Activated naive CD4-positive, alpha-beta T cell treated with anti-CD3 and anti-CD28 coated beads for 36 hours (primary cell): ENCODE data around the gene TNKS1BP1. TPM values are rescaled to one million over a fixed set of nuclear protein-coding genes. Genes with fewer than 3 reads are reported as not detected.

Experiments used
- CTCF ChIA-PET: fragments of 350-600 bp; sonication (Branson Sonifier 250); formaldehyde crosslinking; loops from one replicate; lab custom pipeline; 2021; ENCODE audit warnings: antibody characterized with exemption; lab: Charles Lee
- DNase-seq: peaks from one replicate; pipeline ENCODE4 v3.0.0-alpha.2; 2020
- H3K27ac Mint-ChIP-seq: one replicate; pipeline ENCODE4 v1.8.0; 2021; ENCODE audit warnings: mild to moderate bottlenecking, mixed read lengths
- H3K27me3 Mint-ChIP-seq: one replicate; pipeline ENCODE4 v1.8.0; 2021; ENCODE audit warnings: low read depth, mixed read lengths
- H3K36me3 Mint-ChIP-seq: one replicate; pipeline ENCODE4 v1.8.0; 2021; ENCODE audit warnings: low read depth, mixed read lengths
- H3K4me1 Mint-ChIP-seq: one replicate; pipeline ENCODE4 v1.8.0; 2021; ENCODE audit warnings: low read depth, mixed read lengths
- H3K4me3 Mint-ChIP-seq: one replicate; pipeline ENCODE4 v1.8.0; 2021; ENCODE audit warnings: mild to moderate bottlenecking, moderate library complexity, mixed read lengths
- H3K9me3 Mint-ChIP-seq: one replicate; pipeline ENCODE4 v1.8.0; 2021; ENCODE audit warnings: mixed read lengths
- intact Hi-C: fragments of 100-400 bp; cut with micrococcal nuclease; formaldehyde crosslinking; loops from one replicate; pipeline ENCODE4 v1.15.1; 2023
- total RNA-seq, 2 experiments: library from RNA; stranded (reverse); gene quantifications; one replicate each; pipeline ENCODE4 v1.2.3, GENCODE V29; 2021

Gene TNKS1BP1
- total RNA-seq, 2 experiments from 2014 or later: 14.1 to 14.7 TPM

- CTCF ChIA-PET: interaction anchor here (0.6 to 2.5 kb wide), 2 partner anchors 10 to 136 kb away, joined by 3 to 10 read pairs; partner anchors contain the start of genes RTN4RL2 and SSRP1
- DNase-seq: no peak
Observed at GRCh38 chr11:57324154-57324885, 432 bp downstream of the TNKS1BP1 start.

GRCh38 chr11:57323855-57324153 is 948 bp downstream of the TNKS1BP1 start:
- no peak for DNase-seq
- peak overlapping the region; percentile 81 for H3K4me3 Mint-ChIP-seq
- peaks cover 43% of the 10 kb centered on the region for H3K36me3 Mint-ChIP-seq
- intact Hi-C loops: loop anchor here (2.0 to 10.0 kb wide), 2 partner anchors 1255 to 1821 kb away; partner anchors contain the start of genes FAM111A and ZFP91
- peaks cover 50% of the 10 kb centered on the region for H3K4me1 Mint-ChIP-seq
- H3K27me3 Mint-ChIP-seq: no peaks in the 10 kb centered on the region
- peak overlapping the region; percentile 23 for H3K27ac Mint-ChIP-seq
- H3K9me3 Mint-ChIP-seq: no peaks in the 10 kb centered on the region
- CTCF ChIA-PET: interaction anchor here (2.5 kb wide), 1 partner anchor 11 kb away, joined by 10 read pairs; the partner anchor contains the start of gene SSRP1

More at GRCh38 chr11:57324154-57324885, 432 bp downstream of the TNKS1BP1 start:
- Mint-ChIP-seq H3K27ac (peak overlapping the region; percentile 77), H3K9me3 (no peaks in the 10 kb centered on the region), H3K36me3 (peaks cover 42% of the 10 kb centered on the region), H3K4me3 (peak overlapping the region; percentile 81), H3K4me1 (peaks cover 50% of the 10 kb centered on the region), H3K27me3 (no peaks in the 10 kb centered on the region)
- intact Hi-C loops: loop anchor here (2.0 to 10.0 kb wide), 2 partner anchors 1254 to 1820 kb away; partner anchors contain the start of genes FAM111A and ZFP91

- peaks cover 50% of the 10 kb centered on the region for H3K4me1 Mint-ChIP-seq
- intact Hi-C loops: loop anchor here (10.0 kb wide), 1 partner anchor 1821 kb away; the partner anchor contains the start of gene FAM111A
- H3K27ac Mint-ChIP-seq: no peak overlapping the region
- DNase-seq: no peak
- H3K4me3 Mint-ChIP-seq: peak overlapping the region; percentile 81
- H3K27me3 Mint-ChIP-seq: no peaks in the 10 kb centered on the region
- CTCF ChIA-PET: no interaction called here
- H3K9me3 Mint-ChIP-seq: no peaks in the 10 kb centered on the region
- H3K36me3 Mint-ChIP-seq: peaks cover 38% of the 10 kb centered on the region
Observed at GRCh38 chr11:57323167-57323854, 1.4 kb downstream of the TNKS1BP1 start.

- peak overlapping the region; percentile 81 for H3K4me3 Mint-ChIP-seq
- H3K9me3 Mint-ChIP-seq: no peaks in the 10 kb centered on the region
- CTCF ChIA-PET: interaction anchor here (0.5 to 0.8 kb wide), 3 partner anchors 11 to 137 kb away, joined by 3 to 4 read pairs (median 3); no protein-coding TSS in a partner anchor
- intact Hi-C loops: loop anchor here (10.0 kb wide), 1 partner anchor 1822 kb away; the partner anchor contains the start of gene FAM111A
- H3K36me3 Mint-ChIP-seq: peaks cover 32% of the 10 kb centered on the region
- H3K4me1 Mint-ChIP-seq: peaks cover 48% of the 10 kb centered on the region
- H3K27me3 Mint-ChIP-seq: no peaks in the 10 kb centered on the region
- H3K27ac Mint-ChIP-seq: no peak overlapping the region
- peak; percentile 50 for DNase-seq
Observed at GRCh38 chr11:57322256-57323166, 2.2 kb downstream of the TNKS1BP1 start.

- CTCF ChIA-PET: interaction anchor here (0.5 to 1.3 kb wide), 5 partner anchors 10 to 138 kb away, joined by 3 to 4 read pairs (median 4); no protein-coding TSS in a partner anchor
- Mint-ChIP-seq H3K27me3 (no peaks in the 10 kb centered on the region), H3K4me1 (peaks cover 43% of the 10 kb centered on the region), H3K9me3 (no peaks in the 10 kb centered on the region), H3K27ac (no peak overlapping the region), H3K36me3 (peaks cover 24% of the 10 kb centered on the region), H3K4me3 (no peak overlapping the region)
- DNase-seq: no peak
- intact Hi-C loops: loop anchor here (10.0 kb wide), 1 partner anchor 1823 kb away; the partner anchor contains the start of gene FAM111A
Observed at GRCh38 chr11:57321388-57322255, 3.1 kb downstream of the TNKS1BP1 start.

GRCh38 chr11:57320719-57321387 is 3.9 kb downstream of the TNKS1BP1 start:
- Mint-ChIP-seq H3K27me3 (no peaks in the 10 kb centered on the region), H3K4me1 (peaks cover 35% of the 10 kb centered on the region), H3K27ac (no peak overlapping the region), H3K36me3 (peaks cover 17% of the 10 kb centered on the region), H3K4me3 (no peak overlapping the region), H3K9me3 (no peaks in the 10 kb centered on the region)
- CTCF ChIA-PET: interaction anchor here (1.2 to 1.3 kb wide), 2 partner anchors 9 to 42 kb away, joined by 4 read pairs; no protein-coding TSS in a partner anchor
- intact Hi-C loops: loop anchor here (10.0 kb wide), 1 partner anchor 1824 kb away; the partner anchor contains the start of gene FAM111A
- DNase-seq: no peak

- peaks cover 28% of the 10 kb centered on the region for H3K4me1 Mint-ChIP-seq
Observed at GRCh38 chr11:57320067-57320718, 4.6 kb downstream of the TNKS1BP1 start.

GRCh38 chr11:57318178-57318577 is 6.6 kb downstream of the TNKS1BP1 start:
- no peak for DNase-seq
- H3K27ac Mint-ChIP-seq: no peak overlapping the region
- CTCF ChIA-PET: interaction anchor here (1.9 kb wide), 1 partner anchor 27 kb away, joined by 4 read pairs; no protein-coding TSS in a partner anchor
- intact Hi-C loops: no loop called here
- no peak overlapping the region for H3K4me3 Mint-ChIP-seq
- peaks cover 11% of the 10 kb centered on the region for H3K36me3 Mint-ChIP-seq
- peaks cover 18% of the 10 kb centered on the region for H3K4me1 Mint-ChIP-seq
- no peaks in the 10 kb centered on the region for H3K9me3 Mint-ChIP-seq
- no peaks in the 10 kb centered on the region for H3K27me3 Mint-ChIP-seq

More at GRCh38 chr11:57320067-57320718, 4.6 kb downstream of the TNKS1BP1 start:
- intact Hi-C loops: loop anchor here (10.0 kb wide), 1 partner anchor 1825 kb away; the partner anchor contains the start of gene FAM111A
- Mint-ChIP-seq H3K9me3 (no peaks in the 10 kb centered on the region), H3K4me3 (no peak overlapping the region), H3K27me3 (no peaks in the 10 kb centered on the region), H3K36me3 (peaks cover 11% of the 10 kb centered on the region), H3K27ac (no peak overlapping the region)
- no peak for DNase-seq
- CTCF ChIA-PET: interaction anchor here (1.3 kb wide), 1 partner anchor 8 kb away, joined by 4 read pairs; no protein-coding TSS in a partner anchor

GRCh38 chr11:57316017-57316416 is 8.7 kb downstream of the TNKS1BP1 start:
- Mint-ChIP-seq H3K4me1 (peaks cover 13% of the 10 kb centered on the region), H3K4me3 (no peak overlapping the region), H3K36me3 (peaks cover 10% of the 10 kb centered on the region), H3K9me3 (no peaks in the 10 kb centered on the region), H3K27ac (no peak overlapping the region), H3K27me3 (no peaks in the 10 kb centered on the region)
- intact Hi-C loops: no loop called here
- no peak for DNase-seq
- CTCF ChIA-PET: no interaction called here

GRCh38 chr11:57315491-57315890 is 9.3 kb downstream of the TNKS1BP1 start:
- DNase-seq: no peak
- H3K27ac Mint-ChIP-seq: no peak overlapping the region
- H3K4me1 Mint-ChIP-seq: peaks cover 17% of the 10 kb centered on the region
- CTCF ChIA-PET: no interaction called here
- no peak overlapping the region for H3K4me3 Mint-ChIP-seq
- intact Hi-C loops: no loop called here
- no peaks in the 10 kb centered on the region for H3K27me3 Mint-ChIP-seq
- peaks cover 6% of the 10 kb centered on the region for H3K36me3 Mint-ChIP-seq
- no peaks in the 10 kb centered on the region for H3K9me3 Mint-ChIP-seq
